ENCODE data around the gene AAK1. TPM values are rescaled to one million over a fixed set of nuclear protein-coding genes. Genes with fewer than 3 reads are reported as not detected.

Gene AAK1
- total RNA-seq, 1 experiment from 2014 or later: 30.6 TPM

- no peak overlapping the region for H3K27ac ChIP-seq (ENCODE audit: insufficient read length, low read depth, low read length)
- H3K14ac ChIP-seq (ENCODE audit: insufficient read depth, low read length): no peak overlapping the region
- H4K8ac ChIP-seq (replicated peaks; ENCODE audit: insufficient read length, low read depth, low read length): no peak overlapping the region
- TF ChIP-seq CTCF (conservative IDR thresholded peaks at IDR 0.05): no peak
- H2BK15ac ChIP-seq (ENCODE audit: low read depth, low read length): no peak overlapping the region
- H2AK5ac ChIP-seq (ENCODE audit: insufficient read length, low read length): no peak overlapping the region
- no peaks in the 10 kb centered on the region for H3K9me3 Mint-ChIP-seq
- no peak overlapping the region for H4K5ac ChIP-seq (ENCODE audit: insufficient read length, low read depth, low read length)
- H3K27me3 Mint-ChIP-seq (ENCODE audit: low read depth): no peaks in the 10 kb centered on the region
- H3K23me2 ChIP-seq (ENCODE audit: insufficient read length, low read depth, low read length, poor library complexity, severe bottlenecking): no peaks in the 10 kb centered on the region
- no peak overlapping the region for H3K4me3 Mint-ChIP-seq
- H3K36me3 Mint-ChIP-seq (ENCODE audit: insufficient read depth in 1 of 3, low read depth in 3 of 3): peaks cover 16 to 41% (median 35%) of the 10 kb centered on the region in 3 experiments
- no peak overlapping the region for H2BK120ac ChIP-seq (ENCODE audit: low read depth, low read length, poor library complexity, severe bottlenecking)
- H3T11ph ChIP-seq (ENCODE audit: low read length): no peak overlapping the region
- DNase-seq: peak; percentile 94
- H3K4ac ChIP-seq (ENCODE audit: low read depth, low read length): no peak overlapping the region
- WGBS (ENCODE audit: extremely low coverage, insufficient read length, low lambda C conversion rate): no CpG with 5 or more reads among the region's 6 CpGs
- H4K91ac ChIP-seq (ENCODE audit: insufficient read length, low read depth, low read length): no peak overlapping the region
- no peaks in the 10 kb centered on the region for H4K20me1 ChIP-seq (ENCODE audit: control insufficient read depth, insufficient read depth, insufficient read length)
- H3K4me1 Mint-ChIP-seq: peaks cover 26 to 28% of the 10 kb centered on the region in 2 experiments
- no peaks in the 10 kb centered on the region for H3K4me1 ChIP-seq (ENCODE audit: insufficient read depth, low read length)
- H3K56ac ChIP-seq (ENCODE audit: insufficient read length, low read depth, low read length): no peak overlapping the region
- H3K9ac ChIP-seq (ENCODE audit: extremely low read depth, insufficient read length, low read length): no peak overlapping the region
- no peak overlapping the region for H2AFZ ChIP-seq (ENCODE audit: low read length)
- no peak overlapping the region for H3K4me2 ChIP-seq (ENCODE audit: insufficient read depth, insufficient read length, low read length)
- H3K27ac Mint-ChIP-seq: peak overlapping the region; percentile 48 to 94 (median 89); a peak in 4 of 7 replicates
- H3K79me2 ChIP-seq (ENCODE audit: insufficient read depth, low read length): no peaks in the 10 kb centered on the region
- no peak overlapping the region for H2BK12ac ChIP-seq (ENCODE audit: insufficient read length, low read depth, low read length)
- no peaks in the 10 kb centered on the region for H3K79me1 ChIP-seq (ENCODE audit: insufficient read depth, low read depth, low read length, poor library complexity, severe bottlenecking)
- H3K18ac ChIP-seq (ENCODE audit: insufficient read length, low read depth, low read length): no peak overlapping the region
- no peaks in the 10 kb centered on the region for H3K27me3 ChIP-seq (ENCODE audit: insufficient read depth, low read length)
- H2BK5ac ChIP-seq (ENCODE audit: insufficient read length, low read length): no peak overlapping the region
- H3K23ac ChIP-seq (ENCODE audit: insufficient read length, low read depth, low read length): no peak overlapping the region
- no peaks in the 10 kb centered on the region for H3K9me3 ChIP-seq (ENCODE audit: control insufficient read depth, low read depth, low read length)
- no peak overlapping the region for H2BK20ac ChIP-seq (ENCODE audit: low read depth, low read length, poor library complexity, severe bottlenecking)
These were observed 124.7 kb downstream of the AAK1 start for GRCh38 chr2:69518841-69519240.
